ENCODE measurements around the gene CRIM1.

Gene CRIM1

DNA sequence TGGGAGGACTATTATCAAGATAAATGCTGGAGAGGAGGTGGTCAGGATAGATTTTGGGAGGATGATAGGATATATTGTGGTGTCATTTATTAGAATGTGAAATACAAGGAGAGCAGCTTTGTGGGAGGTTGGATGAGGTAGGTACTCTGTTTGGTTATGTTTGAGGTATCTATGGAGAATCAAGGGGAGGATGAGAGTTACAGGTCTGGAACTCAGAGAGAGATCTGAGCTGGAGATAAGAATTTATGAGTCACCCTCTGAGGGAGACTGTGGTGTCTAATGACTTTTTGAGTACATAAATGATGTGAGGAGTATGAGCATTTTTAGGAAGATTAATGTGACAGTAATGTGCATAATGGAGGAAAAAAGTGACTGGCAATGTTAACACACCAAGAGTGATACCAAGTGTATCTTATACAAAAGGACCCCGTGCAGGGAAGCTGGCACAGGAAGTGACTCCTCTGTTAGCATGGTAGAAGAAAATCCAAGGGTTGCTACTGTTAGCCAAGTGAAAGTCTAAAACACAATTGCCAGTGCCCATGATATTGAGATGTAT, 48.2 kb downstream of the CRIM1 start:
- Histone ChIP-seq H3K4me3 (no peak overlapping the region), H3K27ac (peak overlapping the region; percentile 65 to 73)
- DNase-seq (ENCODE audit: low spot score) = no peak
- TF ChIP-seq, protein P1, sequence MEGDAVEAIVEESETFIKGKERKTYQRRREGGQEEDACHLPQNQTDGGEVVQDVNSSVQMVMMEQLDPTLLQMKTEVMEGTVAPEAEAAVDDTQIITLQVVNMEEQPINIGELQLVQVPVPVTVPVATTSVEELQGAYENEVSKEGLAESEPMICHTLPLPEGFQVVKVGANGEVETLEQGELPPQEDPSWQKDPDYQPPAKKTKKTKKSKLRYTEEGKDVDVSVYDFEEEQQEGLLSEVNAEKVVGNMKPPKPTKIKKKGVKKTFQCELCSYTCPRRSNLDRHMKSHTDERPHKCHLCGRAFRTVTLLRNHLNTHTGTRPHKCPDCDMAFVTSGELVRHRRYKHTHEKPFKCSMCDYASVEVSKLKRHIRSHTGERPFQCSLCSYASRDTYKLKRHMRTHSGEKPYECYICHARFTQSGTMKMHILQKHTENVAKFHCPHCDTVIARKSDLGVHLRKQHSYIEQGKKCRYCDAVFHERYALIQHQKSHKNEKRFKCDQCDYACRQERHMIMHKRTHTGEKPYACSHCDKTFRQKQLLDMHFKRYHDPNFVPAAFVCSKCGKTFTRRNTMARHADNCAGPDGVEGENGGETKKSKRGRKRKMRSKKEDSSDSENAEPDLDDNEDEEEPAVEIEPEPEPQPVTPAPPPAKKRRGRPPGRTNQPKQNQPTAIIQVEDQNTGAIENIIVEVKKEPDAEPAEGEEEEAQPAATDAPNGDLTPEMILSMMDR (IDR thresholded peaks at IDR 0.05) = no peak

DNA sequence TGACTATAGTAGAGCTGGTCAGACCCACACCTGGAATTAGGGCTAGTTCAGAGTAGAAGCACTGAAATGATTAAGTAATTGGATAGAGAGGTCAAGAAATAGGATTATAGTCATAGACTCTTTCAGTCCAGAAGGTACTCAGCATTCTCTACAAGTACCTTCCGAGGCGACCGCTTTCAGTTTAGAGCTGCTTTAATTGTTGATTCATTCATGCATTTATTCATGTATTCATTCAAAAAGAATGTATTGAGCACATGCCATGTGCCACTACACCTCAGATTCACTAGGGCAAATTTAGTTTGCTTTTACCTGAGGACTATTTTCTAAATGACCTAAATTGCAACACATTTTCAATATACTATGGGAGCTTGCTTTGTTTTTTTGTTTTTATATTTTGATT, 48.7 kb downstream of the CRIM1 start:
- no peak for DNase-seq (ENCODE audit: low spot score)
- Histone ChIP-seq H3K27ac (peak overlapping the region; percentile 65 to 73), H3K4me3 (no peak overlapping the region)
- TF ChIP-seq, protein P1 (IDR thresholded peaks at IDR 0.05) = no peak

DNA sequence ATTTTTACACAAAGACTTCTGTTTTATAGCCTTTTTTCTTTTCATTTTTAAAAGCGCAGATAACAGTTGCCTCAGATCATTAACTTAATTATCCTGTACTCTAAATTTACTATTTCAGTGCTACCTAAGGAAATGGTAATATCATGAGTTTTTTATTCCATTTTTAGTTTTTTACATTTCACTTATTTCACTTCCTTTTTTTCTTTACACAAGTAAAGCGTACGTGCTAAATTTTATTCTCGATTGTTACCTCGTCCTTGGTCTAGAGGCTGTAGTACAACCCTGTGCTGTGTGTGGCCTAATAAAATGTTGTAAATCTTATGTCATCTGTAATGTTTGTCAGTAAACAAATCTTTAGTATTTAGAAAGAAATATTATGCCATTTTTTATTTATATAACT, 49.2 kb downstream of the CRIM1 start:
- peak overlapping the region in 1 of 2 donors; percentile 65 for H3K27ac ChIP-seq
- TF ChIP-seq, protein P1 (IDR thresholded peaks at IDR 0.05) = no peak
- H3K4me3 ChIP-seq = no peak overlapping the region

DNA sequence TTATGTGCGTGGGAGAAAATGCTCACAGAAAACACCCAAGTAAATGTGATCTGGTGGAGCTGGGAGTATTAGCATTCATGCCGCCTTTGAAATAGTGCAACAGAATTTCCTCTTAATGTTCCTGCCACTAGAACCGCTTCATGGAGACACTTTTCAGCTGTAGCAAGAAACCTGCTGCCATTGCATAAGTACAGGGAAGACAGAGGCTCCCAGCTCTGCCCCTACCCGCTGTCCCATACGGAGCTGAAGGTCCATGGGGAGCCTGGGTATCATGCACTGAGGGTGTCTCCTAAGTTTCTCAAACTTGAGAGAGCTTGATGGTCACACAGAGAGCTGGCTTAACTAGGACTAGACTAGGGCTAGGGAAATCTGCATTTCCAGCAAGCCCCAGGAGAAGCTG, 49.6 kb downstream of the CRIM1 start:
- no peak for DNase-seq (ENCODE audit: low spot score)
- TF ChIP-seq, protein P1 (IDR thresholded peaks at IDR 0.05) = no peak
- Histone ChIP-seq H3K4me3 (no peak overlapping the region), H3K27ac (peak overlapping the region; percentile 56 to 65)

More for the DNA sequence above, 49.2 kb downstream of the CRIM1 start:
- DNase-seq (ENCODE audit: low spot score) = no peak

DNA sequence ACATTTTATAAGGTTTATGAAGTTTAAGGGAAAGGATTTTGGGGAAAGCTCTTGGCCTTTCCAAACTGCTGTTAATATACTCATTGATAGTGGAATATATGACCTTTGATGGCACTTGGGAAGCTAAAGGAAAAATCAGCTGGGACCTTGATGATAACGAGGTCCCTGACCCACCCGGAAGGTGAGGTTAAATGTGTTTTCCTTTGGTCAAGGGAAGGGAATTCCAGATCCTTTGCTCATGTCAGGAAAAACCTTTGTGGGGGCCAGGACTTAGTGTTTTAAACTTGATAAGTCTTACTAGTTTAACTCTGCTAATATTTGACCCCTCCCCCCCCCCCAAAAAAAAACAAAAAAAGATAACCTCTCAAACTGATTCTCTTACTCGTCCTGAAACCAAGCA, 50.7 kb downstream of the CRIM1 start:
- no peak for DNase-seq (ENCODE audit: low spot score)
- H3K27ac ChIP-seq = peak overlapping the region; percentile 37 to 71
- no peak overlapping the region for H3K4me3 ChIP-seq
- TF ChIP-seq, protein P1 (IDR thresholded peaks at IDR 0.05) = no peak

DNA sequence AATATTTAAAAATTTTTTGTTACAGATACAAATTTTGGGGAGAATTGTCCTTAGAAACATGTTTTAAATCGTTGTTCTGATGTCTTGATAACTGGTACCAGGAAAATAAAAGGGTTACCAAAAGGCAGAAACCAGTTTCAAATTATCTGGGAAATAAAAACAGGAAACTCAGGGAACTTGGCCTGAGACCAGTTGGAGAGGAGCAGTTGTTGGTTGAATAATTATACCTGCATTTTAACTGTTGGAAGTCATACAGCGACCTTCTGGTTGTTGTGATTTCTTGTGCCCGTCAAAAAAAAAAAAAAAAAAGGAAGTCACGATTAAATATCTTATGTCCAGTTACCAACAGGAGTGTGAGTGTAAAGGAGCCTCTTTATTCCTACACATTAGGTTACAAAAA, 51.8 kb downstream of the CRIM1 start:
- no peak overlapping the region for H3K4me3 ChIP-seq
- peak overlapping the region; percentile 71 to 74 for H3K27ac ChIP-seq
- no peak for DNase-seq (ENCODE audit: low spot score)
- TF ChIP-seq, protein P1 (IDR thresholded peaks at IDR 0.05) = no peak

DNA sequence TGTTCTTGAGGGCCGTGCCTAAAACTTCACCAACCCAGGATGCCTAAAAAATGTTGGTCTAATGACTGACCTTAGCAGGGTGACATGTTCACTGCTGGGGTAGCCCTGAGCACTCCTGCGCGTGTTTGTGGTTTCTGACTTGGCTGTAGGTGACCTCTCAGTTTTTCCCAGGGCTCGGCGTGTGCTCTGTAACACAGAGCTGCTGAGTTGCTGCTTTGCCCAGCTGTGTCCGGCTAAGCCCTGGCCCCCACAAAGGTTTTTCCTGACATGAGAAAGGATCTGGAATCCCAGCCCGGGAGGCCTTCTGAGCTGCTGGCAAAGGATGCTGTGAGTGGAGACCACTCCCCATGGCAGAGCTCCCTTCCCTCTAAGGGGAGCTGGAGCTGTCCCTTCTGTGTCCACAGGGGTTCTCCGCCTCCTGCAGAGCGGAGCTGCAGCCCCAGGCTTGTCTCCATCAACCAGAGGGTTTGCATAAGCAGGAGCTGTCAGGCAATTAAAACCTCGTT, 52.7 kb downstream of the CRIM1 start:
- no peak for DNase-seq (ENCODE audit: low spot score)
- TF ChIP-seq, protein P1 (IDR thresholded peaks at IDR 0.05) = no peak
- peak overlapping the region; percentile 35 for H3K4me3 ChIP-seq
- H3K27ac ChIP-seq = peak overlapping the region; percentile 71 to 74

All from coronary artery (tissue), 2 donors.